ENCODE data around the gene B4GALT5. TPM values are rescaled to one million over a fixed set of nuclear protein-coding genes. Genes with fewer than 3 reads are reported as not detected.

Gene B4GALT5
- polyA plus RNA-seq, 1 donor (not counting 4 experiments of a cell fraction or from before 2014, with no cell fraction given): 23.5 TPM

DNA sequence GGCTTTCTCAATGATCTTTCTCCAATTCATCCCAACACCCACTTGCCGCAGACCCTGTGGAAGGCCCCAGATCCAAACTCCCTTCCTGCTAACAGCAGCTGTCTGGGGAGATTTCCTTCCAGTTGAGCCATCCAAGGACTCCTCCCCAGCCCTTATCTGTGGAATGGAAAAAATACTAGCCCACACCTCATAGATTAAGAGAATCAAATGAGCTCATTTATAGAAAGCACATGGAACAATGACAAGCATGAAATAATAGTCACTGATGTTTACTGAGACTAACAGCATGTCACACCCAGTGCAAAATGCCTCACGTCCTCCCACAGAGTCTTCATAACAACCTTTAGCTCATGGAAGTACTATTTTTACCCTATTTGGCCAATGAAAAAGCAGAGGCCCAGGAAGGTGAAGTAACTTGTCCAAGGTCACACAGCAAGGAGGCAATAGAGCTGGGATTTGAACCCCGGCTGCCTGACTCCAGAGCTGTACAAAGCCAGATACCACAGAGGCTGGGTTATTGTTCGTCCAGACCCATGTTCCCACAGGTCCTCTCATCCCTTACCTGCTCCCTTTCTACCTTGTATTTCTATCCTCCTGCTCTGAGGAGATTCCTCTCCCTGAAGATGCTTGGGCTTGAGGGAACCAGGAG lies 122.3 kb downstream of the B4GALT5 start:
- Histone ChIP-seq H3K9me3 (ENCODE audit: control insufficient read depth, low read depth, low read length) (no peaks in the 10 kb centered on the region), H3K79me2 (ENCODE audit: control insufficient read depth, insufficient read depth, low read length) (no peaks in the 10 kb centered on the region), H3K27me3 (ENCODE audit: control insufficient read depth, extremely low read depth, insufficient read depth, low read length) (peaks cover 13% of the 10 kb centered on the region), H2AFZ (ENCODE audit: control insufficient read depth, low read length) (no peak overlapping the region), H4K20me1 (ENCODE audit: control insufficient read depth, extremely low read depth, insufficient read depth, low read length) (no peaks in the 10 kb centered on the region), H3K27ac (ENCODE audit: control insufficient read depth, insufficient read depth, low read length) (no peak overlapping the region), H3K4me3 (ENCODE audit: control insufficient read depth in 2 of 3, extremely low read depth in 1 of 3, insufficient read depth in 2 of 3, low read depth in 1 of 3, low read length in 3 of 3) (no peak overlapping the region), H3K9ac (ENCODE audit: control insufficient read depth, extremely low read depth, insufficient read depth, low read length) (no peak overlapping the region), H3K4me1 (ENCODE audit: control insufficient read depth, extremely low read depth, insufficient read depth, low read length) (peaks cover 11% of the 10 kb centered on the region), H3K9me1 (ENCODE audit: control insufficient read depth, extremely low read depth, insufficient read depth, low read length) (no peaks in the 10 kb centered on the region), H3K4me2 (ENCODE audit: control insufficient read depth, extremely low read depth, insufficient read depth, low read depth, low read length) (no peak overlapping the region), H3K36me3 (ENCODE audit: control insufficient read depth in 2 of 2, extremely low read depth in 1 of 2, insufficient read depth in 2 of 2, low read length in 2 of 2) (no peaks in the 10 kb centered on the region)
- dilution Hi-C loops (cut with MboI; ENCODE audit: extremely low pct_ligation_motif_present, low sequenced_read_pairs): no loop called here
- no peak for DNase-seq (ENCODE audit: low read depth, low spot score)
- FAIRE-seq: no peak
- TF ChIP-seq EZH2 (IDR thresholded peaks at IDR 0.05; ENCODE audit: low read length): no peak
- TF ChIP-seq, protein P1, sequence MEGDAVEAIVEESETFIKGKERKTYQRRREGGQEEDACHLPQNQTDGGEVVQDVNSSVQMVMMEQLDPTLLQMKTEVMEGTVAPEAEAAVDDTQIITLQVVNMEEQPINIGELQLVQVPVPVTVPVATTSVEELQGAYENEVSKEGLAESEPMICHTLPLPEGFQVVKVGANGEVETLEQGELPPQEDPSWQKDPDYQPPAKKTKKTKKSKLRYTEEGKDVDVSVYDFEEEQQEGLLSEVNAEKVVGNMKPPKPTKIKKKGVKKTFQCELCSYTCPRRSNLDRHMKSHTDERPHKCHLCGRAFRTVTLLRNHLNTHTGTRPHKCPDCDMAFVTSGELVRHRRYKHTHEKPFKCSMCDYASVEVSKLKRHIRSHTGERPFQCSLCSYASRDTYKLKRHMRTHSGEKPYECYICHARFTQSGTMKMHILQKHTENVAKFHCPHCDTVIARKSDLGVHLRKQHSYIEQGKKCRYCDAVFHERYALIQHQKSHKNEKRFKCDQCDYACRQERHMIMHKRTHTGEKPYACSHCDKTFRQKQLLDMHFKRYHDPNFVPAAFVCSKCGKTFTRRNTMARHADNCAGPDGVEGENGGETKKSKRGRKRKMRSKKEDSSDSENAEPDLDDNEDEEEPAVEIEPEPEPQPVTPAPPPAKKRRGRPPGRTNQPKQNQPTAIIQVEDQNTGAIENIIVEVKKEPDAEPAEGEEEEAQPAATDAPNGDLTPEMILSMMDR (optimal IDR thresholded peaks at IDR 0.05 in 1 of 3, IDR thresholded peaks at IDR 0.05 in 1 of 3, conservative IDR thresholded peaks at IDR 0.05 in 1 of 3; ENCODE audit: extremely low read depth in 1 of 3, insufficient read depth in 2 of 3, low read length in 3 of 3): no peak

DNA sequence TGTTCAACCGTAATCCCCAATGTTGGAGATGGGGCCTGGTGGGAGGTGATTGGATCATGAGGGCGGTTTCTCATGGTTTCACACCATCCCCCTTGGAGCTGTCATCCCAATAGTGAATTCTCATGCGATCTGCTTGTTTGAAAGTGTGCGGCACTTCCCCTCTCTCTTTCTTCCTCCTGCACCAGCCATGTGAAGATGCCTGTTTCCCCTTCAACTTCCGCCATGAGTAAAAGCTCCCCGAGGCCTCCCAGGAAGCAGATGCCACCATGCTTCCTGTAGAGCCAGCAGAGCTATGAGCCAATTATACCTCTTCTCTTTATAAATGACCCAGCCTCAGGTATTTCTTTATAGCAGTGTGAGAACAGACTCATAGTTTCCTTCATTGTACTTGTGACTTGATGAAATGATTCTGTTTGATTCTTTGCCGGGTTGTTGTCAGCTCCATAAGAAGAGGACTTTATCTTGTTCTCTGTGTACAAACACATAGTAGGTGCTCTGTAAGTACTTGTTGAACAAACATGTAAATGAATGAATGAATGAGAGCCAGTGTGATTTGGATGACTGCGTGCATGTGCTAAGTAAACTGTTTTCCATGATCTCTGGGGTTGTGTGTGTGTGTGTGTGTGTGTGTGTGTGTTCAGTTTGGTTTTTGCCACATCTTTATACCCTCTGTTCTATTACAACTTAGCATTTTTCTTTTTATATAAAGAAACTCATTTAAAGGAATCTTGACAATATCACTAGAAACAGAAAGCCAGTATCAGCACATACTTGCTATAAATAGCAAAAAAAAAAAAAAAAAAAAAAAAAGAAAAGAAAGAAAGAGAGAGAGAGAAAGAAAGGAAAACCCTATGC lies 123.3 kb downstream of the B4GALT5 start:
- DNase-seq (ENCODE audit: low read depth, low spot score): no peak
- dilution Hi-C loops (cut with MboI; ENCODE audit: extremely low pct_ligation_motif_present, low sequenced_read_pairs): no loop called here
- no peak for FAIRE-seq
- H3K4me1 ChIP-seq (ENCODE audit: control insufficient read depth, extremely low read depth, insufficient read depth, low read length): peaks cover 11% of the 10 kb centered on the region
- no peak for TF ChIP-seq EZH2 (IDR thresholded peaks at IDR 0.05; ENCODE audit: low read length)
- TF ChIP-seq, protein P1 (optimal IDR thresholded peaks at IDR 0.05 in 1 of 3, IDR thresholded peaks at IDR 0.05 in 1 of 3, conservative IDR thresholded peaks at IDR 0.05 in 1 of 3; ENCODE audit: extremely low read depth in 1 of 3, insufficient read depth in 2 of 3, low read length in 3 of 3): no peak
- H3K9me3 ChIP-seq (ENCODE audit: control insufficient read depth, low read depth, low read length): no peaks in the 10 kb centered on the region
- no peaks in the 10 kb centered on the region for H3K36me3 ChIP-seq (ENCODE audit: control insufficient read depth in 2 of 2, extremely low read depth in 1 of 2, insufficient read depth in 2 of 2, low read length in 2 of 2)
- no peak overlapping the region for H3K4me2 ChIP-seq (ENCODE audit: control insufficient read depth, extremely low read depth, insufficient read depth, low read depth, low read length)
- H3K9ac ChIP-seq (ENCODE audit: control insufficient read depth, extremely low read depth, insufficient read depth, low read length): no peak overlapping the region
- no peaks in the 10 kb centered on the region for H3K79me2 ChIP-seq (ENCODE audit: control insufficient read depth, insufficient read depth, low read length)
- H3K9me1 ChIP-seq (ENCODE audit: control insufficient read depth, extremely low read depth, insufficient read depth, low read length): no peaks in the 10 kb centered on the region
- no peak overlapping the region for H3K4me3 ChIP-seq (ENCODE audit: control insufficient read depth in 2 of 3, extremely low read depth in 1 of 3, insufficient read depth in 2 of 3, low read depth in 1 of 3, low read length in 3 of 3)
- H3K27me3 ChIP-seq (ENCODE audit: control insufficient read depth, extremely low read depth, insufficient read depth, low read length): peaks cover 14% of the 10 kb centered on the region
- no peaks in the 10 kb centered on the region for H4K20me1 ChIP-seq (ENCODE audit: control insufficient read depth, extremely low read depth, insufficient read depth, low read length)
- no peak overlapping the region for H2AFZ ChIP-seq (ENCODE audit: control insufficient read depth, low read length)
- no peak overlapping the region for H3K27ac ChIP-seq (ENCODE audit: control insufficient read depth, insufficient read depth, low read length)
